Measurements from ENCODE around the gene ALPK3. TPM values are rescaled to one million over a fixed set of nuclear protein-coding genes. Genes with fewer than 3 reads are reported as not detected.

Gene ALPK3
- total RNA-seq, 4 donors from 2014 or later = 131 to 406 (median 305) TPM

- in situ Hi-C loops (cut with MboI; ENCODE audit: low sequenced_read_pairs in 4 of 4) = no loop called here
- Histone ChIP-seq H3K4me1 (peaks cover 11% of the 10 kb centered on the region in 2 donors), H3K27ac (no peak overlapping the region), H3K36me3 (no peaks in the 10 kb centered on the region), H3K9me3 (no peaks in the 10 kb centered on the region), H3K4me3 (no peak overlapping the region), H3K27me3 (no peaks in the 10 kb centered on the region)
- TF ChIP-seq CTCF (IDR thresholded peaks at IDR 0.05 in 4 of 5, conservative IDR thresholded peaks at IDR 0.05 in 1 of 5) = no peak
- ATAC-seq (no peak), DNase-seq (no peak)
- intact Hi-C loops (cut with DNase I; ENCODE audit: low total_unique reads) = no loop called here
Observed at GRCh38 chr15:84899750-84900149, 82.6 kb downstream of the ALPK3 start.

GRCh38 chr15:84901540-84901939, 84.4 kb downstream of the ALPK3 start:
- TF ChIP-seq POLR2A (IDR thresholded peaks at IDR 0.05) (no peak), CTCF (IDR thresholded peaks at IDR 0.05 in 4 of 5, conservative IDR thresholded peaks at IDR 0.05 in 1 of 5) (no peak)
- intact Hi-C loops (cut with DNase I; ENCODE audit: low total_unique reads) (no loop called here), in situ Hi-C loops (cut with MboI; ENCODE audit: low sequenced_read_pairs in 4 of 4) (no loop called here)
- no peaks in the 10 kb centered on the region for H3K9me3 ChIP-seq
- no peak overlapping the region for H3K4me3 ChIP-seq
- H3K4me1 ChIP-seq = peaks cover 17 to 21% of the 10 kb centered on the region in 2 donors
- ATAC-seq = no peak
- H3K27me3 ChIP-seq = no peaks in the 10 kb centered on the region
- no peak for DNase-seq
- no peaks in the 10 kb centered on the region for H3K36me3 ChIP-seq
- no peak overlapping the region for H3K27ac ChIP-seq

GRCh38 chr15:84903751-84904150, 86.6 kb downstream of the ALPK3 start:
- ATAC-seq = no peak
- no peak for DNase-seq
- TF ChIP-seq CTCF (IDR thresholded peaks at IDR 0.05 in 4 of 5, conservative IDR thresholded peaks at IDR 0.05 in 1 of 5) = no peak
- no peak for TF ChIP-seq POLR2A (IDR thresholded peaks at IDR 0.05)
- no peaks in the 10 kb centered on the region for H3K27me3 ChIP-seq
- peaks cover 17 to 21% of the 10 kb centered on the region in 2 donors for H3K4me1 ChIP-seq
- no peaks in the 10 kb centered on the region for H3K36me3 ChIP-seq
- in situ Hi-C loops (cut with MboI; ENCODE audit: low sequenced_read_pairs in 4 of 4) = no loop called here
- no peak overlapping the region for H3K4me3 ChIP-seq
- intact Hi-C loops (cut with DNase I; ENCODE audit: low total_unique reads) = no loop called here
- peak overlapping the region in 2 of 4 donors; percentile 31 to 53 for H3K27ac ChIP-seq
- H3K9me3 ChIP-seq = no peaks in the 10 kb centered on the region

GRCh38 chr15:84904419-84904818, 87.3 kb downstream of the ALPK3 start:
- no peak overlapping the region for H3K4me3 ChIP-seq
- ATAC-seq (peak; percentile 34 to 43), DNase-seq (no peak)
- peaks cover 17 to 21% of the 10 kb centered on the region in 2 donors for H3K4me1 ChIP-seq
- no peaks in the 10 kb centered on the region for H3K9me3 ChIP-seq
- no peaks in the 10 kb centered on the region for H3K27me3 ChIP-seq
- no peaks in the 10 kb centered on the region for H3K36me3 ChIP-seq
- intact Hi-C loops (cut with DNase I; ENCODE audit: low total_unique reads) = no loop called here
- peak overlapping the region; percentile 3 to 53 (median 33) for H3K27ac ChIP-seq
- TF ChIP-seq POLR2A (IDR thresholded peaks at IDR 0.05) (no peak), CTCF (IDR thresholded peaks at IDR 0.05 in 4 of 5, conservative IDR thresholded peaks at IDR 0.05 in 1 of 5) (no peak)
- in situ Hi-C loops (cut with MboI; ENCODE audit: low sequenced_read_pairs in 4 of 4) = no loop called here
